NCI-H460 (cell line): Measurements from ENCODE around the gene C6orf163. TPM values are rescaled to one million over a fixed set of nuclear protein-coding genes. Genes with fewer than 3 reads are reported as not detected.

Source experiments
- DNase-seq: peaks from one replicate; pipeline ENCODE4 v3.0.0-alpha.2; 2016; ENCODE audit warnings: low read depth; ENCODE audit errors: extremely low read depth
- total RNA-seq: library from RNA; depleted of rRNA; stranded (reverse); fragments of >200 nt; shearing (Covaris generic); gene quantifications from 2 replicates; pipeline ENCODE4 v1.2.3, GENCODE V29; 2014; rRNA removed

C6orf163 gene
- total RNA-seq, 1 experiment from 2014 or later: 2.0 TPM

DNA sequence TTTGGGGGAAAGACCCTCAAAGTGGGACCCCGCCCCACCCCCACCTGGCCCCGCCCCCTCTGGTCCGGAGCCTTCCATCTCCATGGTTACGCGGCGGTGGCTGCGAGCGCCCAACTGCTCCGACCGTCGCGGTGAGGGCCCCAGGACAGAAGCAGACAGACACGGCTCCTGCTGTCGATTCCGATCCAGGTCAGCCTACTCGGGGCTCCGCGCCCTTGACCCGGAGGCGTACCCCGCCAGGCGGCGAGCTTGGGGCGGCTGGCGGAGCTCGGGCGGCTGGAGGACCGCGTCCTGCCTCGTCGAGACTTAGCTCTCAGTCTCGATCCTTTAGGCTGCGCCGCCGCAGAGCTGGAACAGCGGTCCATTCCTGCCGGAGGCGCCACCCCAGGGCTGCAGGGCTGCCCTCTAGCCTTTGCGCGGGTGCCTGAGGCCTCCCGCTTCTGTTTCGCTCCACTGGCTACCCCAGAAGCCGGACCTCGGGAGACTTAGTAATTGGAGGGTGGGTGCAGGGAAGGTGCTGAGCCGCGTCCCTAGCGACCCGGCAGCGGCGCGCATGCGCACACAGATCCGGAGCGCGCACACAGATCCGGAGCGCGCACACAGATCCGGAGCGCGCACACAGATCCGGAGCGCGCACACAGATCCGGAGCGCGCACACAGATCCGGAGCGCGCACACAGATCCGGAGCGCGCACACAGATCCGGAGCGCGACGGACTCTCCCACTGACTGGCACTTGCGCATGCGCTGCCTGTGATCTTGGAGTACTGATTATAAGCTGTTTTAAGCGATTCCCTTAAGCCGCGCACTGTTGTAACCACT, 63.5 kb downstream of the C6orf163 start, which contains the start of gene CFAP206:
Gene CFAP206, plus strand, starts transcription at position 72 of the 820 bp plus-strand sequence. CDS start 1,868 bp downstream, outside the sequence.
- peak; percentile 65 for DNase-seq

DNA sequence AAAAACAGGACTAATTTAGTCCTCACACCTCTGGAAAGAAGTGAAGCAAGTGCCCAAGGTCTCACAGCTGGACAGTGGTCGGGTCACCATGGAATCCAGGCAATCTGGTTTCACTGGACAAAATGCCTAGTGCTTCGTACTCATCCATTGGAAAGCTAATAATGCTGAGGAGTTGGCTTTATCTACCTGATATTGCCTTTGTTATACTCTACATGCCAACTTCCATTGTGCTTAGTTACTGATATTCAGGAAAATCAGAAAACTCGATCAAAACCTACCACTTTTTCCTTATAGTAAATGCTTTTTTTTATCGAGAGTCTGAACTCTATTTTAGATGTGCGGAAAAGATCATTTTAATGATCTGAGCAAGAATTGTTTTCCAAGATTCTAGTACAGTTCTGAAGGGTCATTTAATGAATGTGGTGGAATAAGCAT, 64.1 kb downstream of the C6orf163 start:
- no peak for DNase-seq

Other genes starting within 250 kb of the C6orf163 start
- gene CGA, start 249.7 kb upstream of the C6orf163 start, total RNA-seq: 0.67 TPM in 1 of 2 replicates, not detected in the other
- gene ZNF292, start 189.2 kb upstream of the C6orf163 start, total RNA-seq: 7.2 and 8.5 TPM in 2 replicates
- gene SMIM8, start 22.2 kb upstream of the C6orf163 start, total RNA-seq: 6.4 and 8.0 TPM in 2 replicates
- gene GJB7, start 15.5 kb upstream of the C6orf163 start, total RNA-seq: 5.3 and 6.0 TPM in 2 replicates
- 0.26 and 0.40 TPM in 2 replicates for gene CFAP206, start 63.2 kb downstream of the C6orf163 start, total RNA-seq
- gene SLC35A1, start 128.2 kb downstream of the C6orf163 start, total RNA-seq: 21.9 and 25.2 TPM in 2 replicates
- 18.4 and 21.0 TPM in 2 replicates for gene RARS2, start 245.2 kb downstream of the C6orf163 start, total RNA-seq
- 21.4 and 25.5 TPM in 2 replicates for gene ORC3, start 245.3 kb downstream of the C6orf163 start, total RNA-seq